HCT116 (cell line): ENCODE data around the gene MKI67.
"Not testable (repeated sequence)": the region's sequence is repeated elsewhere in the genome, so short reads cannot be mapped to it uniquely, and the experiment has no call there.

Experiments
- CBX3 ChIP-seq: IDR thresholded peaks from 2 replicates; pipeline ENCODE4 v1.6.1; 2012; ENCODE audit warnings: low read depth
- CTCF ChIP-seq, 3 experiments: fragments of 200-600 bp in 1 of 3; sonication (generic) in 1 of 3; IDR thresholded peaks in 2 of 3; conservative IDR thresholded peaks in 1 of 3; 2 replicates each; pipeline ENCODE4 v1.5.1; 2012 to 2017; ENCODE audit warnings: low read depth in 2 of 3, low read length in 2 of 3, antibody characterized with exemption in 1 of 3, borderline replicate concordance in 1 of 3, control low read depth in 1 of 3, mild to moderate bottlenecking in 1 of 3, mixed read lengths in 1 of 3, mixed run types in 1 of 3, moderate library complexity in 1 of 3; ENCODE audit not compliant: insufficient read depth in 1 of 3
- EGR1 ChIP-seq: IDR thresholded peaks from 2 replicates; pipeline ENCODE4 v1.6.1; 2012; ENCODE audit warnings: low read depth
- EZH2 ChIP-seq: fragments of 200-600 bp; sonication (generic); IDR thresholded peaks from 2 replicates; pipeline ENCODE4 v1.6.1; 2017; ENCODE audit warnings: antibody characterized with exemption, mixed run types
- POLR2A ChIP-seq: IDR thresholded peaks from 2 replicates; pipeline ENCODE4 v1.7.0; 2011; ENCODE audit warnings: borderline replicate concordance; ENCODE audit not compliant: insufficient read depth, insufficient read length; ENCODE audit errors: extremely low read depth
- POLR2AphosphoS5 ChIP-seq: IDR thresholded peaks from 2 replicates; pipeline ENCODE4 v1.6.1; 2011; ENCODE audit warnings: mild to moderate bottlenecking, low read depth, low read length, moderate library complexity
- TCF7L2 ChIP-seq: IDR thresholded peaks from 2 replicates; pipeline ENCODE4 v1.7.0; 2011; ENCODE audit warnings: borderline replicate concordance, inconsistent platforms; ENCODE audit not compliant: insufficient read depth, insufficient read length; ENCODE audit errors: extremely low read depth

GRCh38 chr10:128138429-128138828 lies 12.2 kb upstream of the MKI67 start:
- TF ChIP-seq CTCF (IDR thresholded peaks at IDR 0.05 in 2 of 3, conservative IDR thresholded peaks at IDR 0.05 in 1 of 3; ENCODE audit: borderline replicate concordance in 1 of 3, insufficient read depth in 1 of 3, low read depth in 2 of 3, low read length in 2 of 3); POLR2AphosphoS5; EZH2; EGR1; POLR2A; CBX3; TCF7L2: not testable (repeated sequence)
